ENCODE results near the gene DNASE1L3. TPM values are rescaled to one million over a fixed set of nuclear protein-coding genes. Genes with fewer than 3 reads are reported as not detected.
"Not testable (repeated sequence)": the region's sequence is repeated elsewhere in the genome, so short reads cannot be mapped to it uniquely, and the experiment has no call there.

The DNASE1L3 gene
- total RNA-seq, 1 donor from 2014 or later = 1.0 TPM

DNA sequence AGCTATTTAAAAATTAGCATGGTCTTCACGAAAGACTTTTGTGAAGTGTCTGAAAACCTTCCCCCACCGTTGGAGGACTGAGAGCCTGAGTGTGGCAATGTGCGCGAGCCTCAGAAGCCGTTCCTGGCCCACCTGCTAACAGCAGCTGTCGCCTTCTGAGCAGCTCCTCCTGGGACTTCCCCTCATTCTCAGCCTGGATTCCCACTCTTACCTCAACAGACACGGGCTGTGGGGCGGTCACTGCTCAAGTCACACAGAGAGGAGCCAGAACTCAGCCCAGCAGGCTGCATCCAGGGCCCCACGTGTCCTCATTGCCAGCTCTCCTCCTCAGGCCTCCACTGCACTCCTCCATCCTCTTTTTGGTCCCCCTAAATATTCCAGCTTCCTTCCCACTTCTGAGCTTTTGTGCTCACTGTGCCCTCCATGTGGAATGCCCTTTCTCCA is 7.8 kb downstream of the DNASE1L3 start:
- peaks cover 0 to 5% (median 5%) of the 10 kb centered on the region in 3 donors for H3K4me1 ChIP-seq (ENCODE audit: control insufficient read depth in 3 of 3, insufficient read depth in 3 of 3, low read length in 3 of 3)
- no peak overlapping the region for H3K27ac ChIP-seq (ENCODE audit: low read depth, low read length)
- no peak overlapping the region for H3K4me3 ChIP-seq (ENCODE audit: low read length in 3 of 3)
- H3K27me3 ChIP-seq (ENCODE audit: control insufficient read depth in 3 of 3, insufficient read depth in 3 of 3, low read length in 3 of 3) = peaks cover 0 to 3% (median 0%) of the 10 kb centered on the region in 3 donors
- H3K9ac ChIP-seq (ENCODE audit: low read depth in 1 of 3, low read length in 3 of 3) = no peak overlapping the region
- no peaks in the 10 kb centered on the region for H3K9me3 ChIP-seq (ENCODE audit: control insufficient read depth in 3 of 3, low read length in 3 of 3)
- no peaks in the 10 kb centered on the region for H3K36me3 ChIP-seq (ENCODE audit: control insufficient read depth in 3 of 3, insufficient read depth in 3 of 3, low read length in 3 of 3)

- H3K27ac ChIP-seq (ENCODE audit: low read depth, low read length); H3K36me3 ChIP-seq (ENCODE audit: control insufficient read depth in 3 of 3, insufficient read depth in 3 of 3, low read length in 3 of 3); H3K4me3 ChIP-seq (ENCODE audit: low read length in 3 of 3); H3K27me3 ChIP-seq (ENCODE audit: control insufficient read depth in 3 of 3, insufficient read depth in 3 of 3, low read length in 3 of 3); H3K4me1 ChIP-seq (ENCODE audit: control insufficient read depth in 3 of 3, insufficient read depth in 3 of 3, low read length in 3 of 3); H3K9ac ChIP-seq (ENCODE audit: low read depth in 1 of 3, low read length in 3 of 3); H3K9me3 ChIP-seq (ENCODE audit: control insufficient read depth in 3 of 3, low read length in 3 of 3): not testable (repeated sequence)
These were observed 9.3 kb downstream of the DNASE1L3 start for GRCh38 chr3:58201451-58201850.

DNA sequence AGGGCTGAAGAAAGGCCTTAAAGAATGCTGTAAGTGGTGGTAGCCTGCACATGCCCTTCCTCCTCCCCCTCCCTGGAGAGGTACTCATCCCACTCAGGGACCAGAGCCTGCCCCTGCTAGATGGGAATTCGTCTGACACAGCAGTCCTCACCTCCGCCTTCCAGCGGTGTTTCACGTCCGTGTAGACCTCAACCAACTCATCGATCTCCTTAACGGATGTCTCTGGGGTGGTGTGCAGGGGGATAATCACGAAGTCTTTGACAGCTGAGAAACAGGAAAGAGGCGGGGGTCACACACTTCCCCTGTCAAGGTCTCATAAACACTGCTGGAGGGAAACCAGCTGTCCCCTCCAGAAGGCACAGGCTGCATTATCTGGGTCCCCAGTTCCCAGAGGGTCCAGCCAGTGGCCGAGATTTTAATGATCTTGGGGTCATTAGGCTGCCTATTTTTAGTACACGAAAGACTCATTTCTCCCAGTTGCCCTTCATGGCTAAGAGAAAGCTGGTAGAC is 9.9 kb downstream of the DNASE1L3 start:
- Histone ChIP-seq H3K27me3 (ENCODE audit: control insufficient read depth in 3 of 3, insufficient read depth in 3 of 3, low read length in 3 of 3) (peaks cover 0 to 3% (median 0%) of the 10 kb centered on the region in 3 donors), H3K36me3 (ENCODE audit: control insufficient read depth in 3 of 3, insufficient read depth in 3 of 3, low read length in 3 of 3) (no peaks in the 10 kb centered on the region), H3K4me3 (ENCODE audit: low read length in 3 of 3) (no peak overlapping the region), H3K9me3 (ENCODE audit: control insufficient read depth in 3 of 3, low read length in 3 of 3) (no peaks in the 10 kb centered on the region), H3K27ac (ENCODE audit: low read depth, low read length) (no peak overlapping the region), H3K4me1 (ENCODE audit: control insufficient read depth in 3 of 3, insufficient read depth in 3 of 3, low read length in 3 of 3) (peaks cover 0 to 5% (median 5%) of the 10 kb centered on the region in 3 donors), H3K9ac (ENCODE audit: low read depth in 1 of 3, low read length in 3 of 3) (no peak overlapping the region)

- H3K4me3 ChIP-seq (ENCODE audit: low read length in 3 of 3) = no peak overlapping the region
- H3K27ac ChIP-seq (ENCODE audit: low read depth, low read length) = no peak overlapping the region
- H3K36me3 ChIP-seq (ENCODE audit: control insufficient read depth in 3 of 3, insufficient read depth in 3 of 3, low read length in 3 of 3) = no peaks in the 10 kb centered on the region
- peaks cover 0 to 3% (median 0%) of the 10 kb centered on the region in 3 donors for H3K27me3 ChIP-seq (ENCODE audit: control insufficient read depth in 3 of 3, insufficient read depth in 3 of 3, low read length in 3 of 3)
- peaks cover 0 to 5% (median 5%) of the 10 kb centered on the region in 3 donors for H3K4me1 ChIP-seq (ENCODE audit: control insufficient read depth in 3 of 3, insufficient read depth in 3 of 3, low read length in 3 of 3)
- H3K9me3 ChIP-seq (ENCODE audit: control insufficient read depth in 3 of 3, low read length in 3 of 3) = no peaks in the 10 kb centered on the region
- H3K9ac ChIP-seq (ENCODE audit: low read depth in 1 of 3, low read length in 3 of 3) = no peak overlapping the region
These were observed 10.6 kb downstream of the DNASE1L3 start for GRCh38 chr3:58200121-58200709.

GRCh38 chr3:58198804-58199203 is 12.0 kb downstream of the DNASE1L3 start:
- Histone ChIP-seq H3K9ac (ENCODE audit: low read depth in 1 of 3, low read length in 3 of 3) (no peak overlapping the region), H3K27me3 (ENCODE audit: control insufficient read depth in 3 of 3, insufficient read depth in 3 of 3, low read length in 3 of 3) (peaks cover 0 to 3% (median 0%) of the 10 kb centered on the region in 3 donors), H3K4me3 (ENCODE audit: low read length in 3 of 3) (no peak overlapping the region), H3K36me3 (ENCODE audit: control insufficient read depth in 3 of 3, insufficient read depth in 3 of 3, low read length in 3 of 3) (no peaks in the 10 kb centered on the region), H3K4me1 (ENCODE audit: control insufficient read depth in 3 of 3, insufficient read depth in 3 of 3, low read length in 3 of 3) (peaks cover 0 to 5% (median 5%) of the 10 kb centered on the region in 3 donors), H3K27ac (ENCODE audit: low read depth, low read length) (peak overlapping the region; percentile 9), H3K9me3 (ENCODE audit: control insufficient read depth in 3 of 3, low read length in 3 of 3) (no peaks in the 10 kb centered on the region)

GRCh38 chr3:58198362-58198761 is 12.4 kb downstream of the DNASE1L3 start:
- H3K4me1 ChIP-seq (ENCODE audit: control insufficient read depth in 3 of 3, insufficient read depth in 3 of 3, low read length in 3 of 3) = peaks cover 0 to 5% (median 5%) of the 10 kb centered on the region in 3 donors
- H3K36me3 ChIP-seq (ENCODE audit: control insufficient read depth in 3 of 3, insufficient read depth in 3 of 3, low read length in 3 of 3) = no peaks in the 10 kb centered on the region
- H3K9ac ChIP-seq (ENCODE audit: low read depth in 1 of 3, low read length in 3 of 3) = no peak overlapping the region
- peak overlapping the region; percentile 9 for H3K27ac ChIP-seq (ENCODE audit: low read depth, low read length)
- peaks cover 0 to 3% (median 0%) of the 10 kb centered on the region in 3 donors for H3K27me3 ChIP-seq (ENCODE audit: control insufficient read depth in 3 of 3, insufficient read depth in 3 of 3, low read length in 3 of 3)
- no peak overlapping the region for H3K4me3 ChIP-seq (ENCODE audit: low read length in 3 of 3)
- no peaks in the 10 kb centered on the region for H3K9me3 ChIP-seq (ENCODE audit: control insufficient read depth in 3 of 3, low read length in 3 of 3)

GRCh38 chr3:58197588-58197987 is 13.2 kb downstream of the DNASE1L3 start:
- Histone ChIP-seq H3K4me1 (ENCODE audit: control insufficient read depth in 3 of 3, insufficient read depth in 3 of 3, low read length in 3 of 3) (peaks cover 0 to 5% (median 5%) of the 10 kb centered on the region in 3 donors), H3K4me3 (ENCODE audit: low read length in 3 of 3) (no peak overlapping the region), H3K36me3 (ENCODE audit: control insufficient read depth in 3 of 3, insufficient read depth in 3 of 3, low read length in 3 of 3) (no peaks in the 10 kb centered on the region), H3K27ac (ENCODE audit: low read depth, low read length) (peak overlapping the region; percentile 9), H3K9ac (ENCODE audit: low read depth in 1 of 3, low read length in 3 of 3) (no peak overlapping the region), H3K9me3 (ENCODE audit: control insufficient read depth in 3 of 3, low read length in 3 of 3) (no peaks in the 10 kb centered on the region), H3K27me3 (ENCODE audit: control insufficient read depth in 3 of 3, insufficient read depth in 3 of 3, low read length in 3 of 3) (no peaks in the 10 kb centered on the region)

GRCh38 chr3:58193682-58194407 is 16.9 kb downstream of the DNASE1L3 start:
- H3K9ac ChIP-seq (ENCODE audit: low read depth in 1 of 3, low read length in 3 of 3) = no peak overlapping the region

DNA sequence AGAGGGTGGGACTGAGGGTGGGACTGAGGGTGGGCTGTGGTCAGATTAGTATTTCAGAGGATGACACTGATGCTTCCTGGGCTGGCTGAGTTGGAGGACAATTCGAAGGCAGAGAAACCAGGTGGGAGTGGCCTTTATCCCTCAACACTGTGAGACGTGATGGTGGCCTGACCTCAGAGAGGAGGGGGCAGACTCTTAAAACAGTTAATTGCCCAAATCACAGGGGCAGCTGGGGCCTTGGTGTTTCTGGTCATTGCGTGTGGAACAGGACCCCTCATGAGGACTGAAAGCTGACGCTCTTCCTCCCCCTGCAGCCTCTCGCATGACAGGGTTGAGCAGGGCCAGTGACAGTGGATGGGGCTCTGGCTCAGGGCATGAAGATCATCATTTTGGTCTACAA is 18.7 kb downstream of the DNASE1L3 start:
- no peak overlapping the region for H3K27ac ChIP-seq (ENCODE audit: low read depth, low read length)
- no peak overlapping the region for H3K4me3 ChIP-seq (ENCODE audit: low read length in 3 of 3)
- H3K9me3 ChIP-seq (ENCODE audit: control insufficient read depth in 3 of 3, low read length in 3 of 3) = no peaks in the 10 kb centered on the region
- H3K9ac ChIP-seq (ENCODE audit: low read depth in 1 of 3, low read length in 3 of 3) = no peak overlapping the region
- H3K36me3 ChIP-seq (ENCODE audit: control insufficient read depth in 3 of 3, insufficient read depth in 3 of 3, low read length in 3 of 3) = no peaks in the 10 kb centered on the region
- no peaks in the 10 kb centered on the region for H3K27me3 ChIP-seq (ENCODE audit: control insufficient read depth in 3 of 3, insufficient read depth in 3 of 3, low read length in 3 of 3)
- peaks cover 0 to 13% (median 2%) of the 10 kb centered on the region in 3 donors for H3K4me1 ChIP-seq (ENCODE audit: control insufficient read depth in 3 of 3, insufficient read depth in 3 of 3, low read length in 3 of 3)

More at GRCh38 chr3:58193682-58194407, 16.9 kb downstream of the DNASE1L3 start:
- Histone ChIP-seq H3K4me3 (ENCODE audit: low read length in 3 of 3) (no peak overlapping the region), H3K9me3 (ENCODE audit: control insufficient read depth in 3 of 3, low read length in 3 of 3) (no peaks in the 10 kb centered on the region), H3K4me1 (ENCODE audit: control insufficient read depth in 3 of 3, insufficient read depth in 3 of 3, low read length in 3 of 3) (peaks cover 0 to 10% (median 0%) of the 10 kb centered on the region in 3 donors), H3K27me3 (ENCODE audit: control insufficient read depth in 3 of 3, insufficient read depth in 3 of 3, low read length in 3 of 3) (no peaks in the 10 kb centered on the region), H3K27ac (ENCODE audit: low read depth, low read length) (no peak overlapping the region), H3K36me3 (ENCODE audit: control insufficient read depth in 3 of 3, insufficient read depth in 3 of 3, low read length in 3 of 3) (no peaks in the 10 kb centered on the region)
